ENCODE measurements around the gene PARK7.

GRCh38 chr1:7984811-7985210, 23.3 kb downstream of the PARK7 start:
- TF ChIP-seq CTCF (conservative IDR thresholded peaks at IDR 0.05; ENCODE audit: low read length) (no peak), EZH2phosphoT487 (IDR thresholded peaks at IDR 0.05; ENCODE audit: borderline replicate concordance, low read depth, low read length) (no peak)
